Epithelial cell of prostate (primary cell): ENCODE results near the gene EHF.

Experiments used
- DNase-seq: peaks from one replicate; pipeline ENCODE4 v3.0.0-alpha.2; 2011; ENCODE audit warnings: low read depth, low spot score
- H3K27ac ChIP-seq: fragments of 450-650 bp; 2 replicates; pipeline ENCODE4 v1.5.1; 2017; ENCODE audit warnings: mild to moderate bottlenecking

The EHF gene

GRCh38 chr11:34707462-34707840 lies 86.6 kb downstream of the EHF start:
- no peak for DNase-seq
- H3K27ac ChIP-seq: peak overlapping the region; percentile 60
